Left kidney (tissue), 8 donors: Measurements from ENCODE around the gene SETD5. TPM values are rescaled to one million over a fixed set of nuclear protein-coding genes. Genes with fewer than 3 reads are reported as not detected.

Experiments
- DNase-seq: peaks from one replicate; pipeline ENCODE4 v3.0.0-alpha.2; 2013
- long read RNA-seq, 8 donors: transcript quantifications; one replicate each; lab custom pipeline, GENCODE V29; 2026
- polyA plus RNA-seq: library from polyadenylated mRNA; unstranded; fragments of 120-200 nt; gene quantifications from one replicate; pipeline ENCODE4 v1.2.1, GENCODE V29; 2013; ENCODE audit not compliant: insufficient read length

The SETD5 gene, protein sequence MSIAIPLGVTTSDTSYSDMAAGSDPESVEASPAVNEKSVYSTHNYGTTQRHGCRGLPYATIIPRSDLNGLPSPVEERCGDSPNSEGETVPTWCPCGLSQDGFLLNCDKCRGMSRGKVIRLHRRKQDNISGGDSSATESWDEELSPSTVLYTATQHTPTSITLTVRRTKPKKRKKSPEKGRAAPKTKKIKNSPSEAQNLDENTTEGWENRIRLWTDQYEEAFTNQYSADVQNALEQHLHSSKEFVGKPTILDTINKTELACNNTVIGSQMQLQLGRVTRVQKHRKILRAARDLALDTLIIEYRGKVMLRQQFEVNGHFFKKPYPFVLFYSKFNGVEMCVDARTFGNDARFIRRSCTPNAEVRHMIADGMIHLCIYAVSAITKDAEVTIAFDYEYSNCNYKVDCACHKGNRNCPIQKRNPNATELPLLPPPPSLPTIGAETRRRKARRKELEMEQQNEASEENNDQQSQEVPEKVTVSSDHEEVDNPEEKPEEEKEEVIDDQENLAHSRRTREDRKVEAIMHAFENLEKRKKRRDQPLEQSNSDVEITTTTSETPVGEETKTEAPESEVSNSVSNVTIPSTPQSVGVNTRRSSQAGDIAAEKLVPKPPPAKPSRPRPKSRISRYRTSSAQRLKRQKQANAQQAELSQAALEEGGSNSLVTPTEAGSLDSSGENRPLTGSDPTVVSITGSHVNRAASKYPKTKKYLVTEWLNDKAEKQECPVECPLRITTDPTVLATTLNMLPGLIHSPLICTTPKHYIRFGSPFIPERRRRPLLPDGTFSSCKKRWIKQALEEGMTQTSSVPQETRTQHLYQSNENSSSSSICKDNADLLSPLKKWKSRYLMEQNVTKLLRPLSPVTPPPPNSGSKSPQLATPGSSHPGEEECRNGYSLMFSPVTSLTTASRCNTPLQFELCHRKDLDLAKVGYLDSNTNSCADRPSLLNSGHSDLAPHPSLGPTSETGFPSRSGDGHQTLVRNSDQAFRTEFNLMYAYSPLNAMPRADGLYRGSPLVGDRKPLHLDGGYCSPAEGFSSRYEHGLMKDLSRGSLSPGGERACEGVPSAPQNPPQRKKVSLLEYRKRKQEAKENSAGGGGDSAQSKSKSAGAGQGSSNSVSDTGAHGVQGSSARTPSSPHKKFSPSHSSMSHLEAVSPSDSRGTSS (N-terminal part only)
- 179 TPM for polyA plus RNA-seq
- long read RNA-seq, donor 1, full-length matches to known transcripts, result 13 of 45 reads
- long read RNA-seq, donor 1, partial matches to known transcripts, result 32 of 45 reads
- long read RNA-seq, donor 1, other reads (novel, unspliced or antisense), result 0 of 45 reads
- long read RNA-seq, donor 2, transcript SETD5-218 (2 exons, 284 nt), result major isoform, 5 of 47 reads
- long read RNA-seq, donor 2, partial matches to known transcripts, result 32 of 47 reads
- long read RNA-seq, donor 2, other reads (novel, unspliced or antisense), result 0 of 47 reads
- long read RNA-seq, donor 3, partial matches to known transcripts, result 8 of 13 reads
- long read RNA-seq, donor 3, other reads (novel, unspliced or antisense), result 0 of 13 reads
- long read RNA-seq, donor 4, partial matches to known transcripts, result 0 of 1 reads
- long read RNA-seq, donor 4, other reads (novel, unspliced or antisense), result 0 of 1 reads
- long read RNA-seq, donor 5, full-length matches to known transcripts, result 7 of 13 reads
- long read RNA-seq, donor 5, partial matches to known transcripts, result 6 of 13 reads
- long read RNA-seq, donor 5, other reads (novel, unspliced or antisense), result 0 of 13 reads
- long read RNA-seq, donor 6, full-length matches to known transcripts, result 4 of 30 reads
- long read RNA-seq, donor 6, partial matches to known transcripts, result 26 of 30 reads
- long read RNA-seq, donor 6, other reads (novel, unspliced or antisense), result 0 of 30 reads
- long read RNA-seq, donor 7, transcript SETD5-218 (2 exons, 284 nt), result major isoform, 6 of 56 reads
- long read RNA-seq, donor 7, transcript SETD5-227 (3 exons, 634 nt), result minor isoform, 5 of 56 reads
- long read RNA-seq, donor 7, partial matches to known transcripts, result 38 of 56 reads
- long read RNA-seq, donor 7, other reads (novel, unspliced or antisense), result 0 of 56 reads
- long read RNA-seq, donor 8, partial matches to known transcripts, result 0 of 6 reads
- long read RNA-seq, donor 8, other reads (novel, unspliced or antisense), result 0 of 6 reads

DNA sequence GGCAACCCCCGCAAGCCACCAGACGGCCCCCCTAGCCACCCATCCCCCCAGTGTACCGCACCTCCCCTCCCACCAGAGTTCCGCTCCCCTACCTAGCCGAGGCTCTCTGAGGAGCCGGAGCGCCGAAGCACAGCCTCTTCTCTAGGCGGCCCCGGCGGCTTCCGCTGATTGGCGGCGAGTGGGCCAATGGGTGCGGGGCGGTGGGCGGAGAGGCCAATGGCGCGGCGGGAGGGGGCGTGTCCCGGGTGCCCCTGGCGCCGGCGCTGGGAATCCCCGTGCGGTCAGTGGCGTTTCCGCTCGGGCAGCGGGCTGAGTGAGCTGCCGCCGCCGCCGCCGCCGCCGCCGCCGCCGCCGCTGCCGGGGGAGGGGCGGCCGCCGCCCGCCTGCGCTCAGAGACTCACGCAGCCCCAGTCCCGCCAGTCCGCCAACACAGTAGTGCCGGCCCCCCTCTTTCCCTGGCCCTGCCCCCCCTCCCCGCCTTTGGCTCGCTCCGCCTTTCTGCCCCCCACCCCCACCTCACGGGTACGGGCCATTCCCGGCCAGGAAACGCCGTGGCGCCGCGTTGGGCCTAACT is at the start of gene SETD5:
Gene SETD5 (plus strand): TSS at position 284 of the 574 bp plus-strand sequence. CDS start 31,324 bp downstream, outside the sequence.
- DNase-seq, result peak; percentile 96

DNA sequence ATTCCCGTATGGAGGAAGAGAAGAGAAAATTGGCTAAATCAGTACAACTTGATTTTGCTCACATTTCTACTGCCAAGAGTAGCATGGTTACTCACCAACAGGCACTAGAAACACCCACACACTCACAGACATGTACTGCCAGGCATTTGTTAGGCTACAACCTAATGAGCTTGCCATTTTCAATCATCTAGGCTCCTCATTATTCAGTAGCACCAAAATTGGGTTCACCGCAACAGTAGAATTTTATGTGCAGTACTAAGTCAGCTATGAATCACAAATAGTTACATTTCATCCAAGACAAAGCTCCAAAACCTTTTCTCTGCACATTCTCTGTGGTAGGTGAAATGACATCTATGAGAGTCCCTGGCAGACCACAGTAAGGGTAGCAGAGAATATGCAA is 49.5 kb upstream of the SETD5 start:
- no peak for DNase-seq

DNA sequence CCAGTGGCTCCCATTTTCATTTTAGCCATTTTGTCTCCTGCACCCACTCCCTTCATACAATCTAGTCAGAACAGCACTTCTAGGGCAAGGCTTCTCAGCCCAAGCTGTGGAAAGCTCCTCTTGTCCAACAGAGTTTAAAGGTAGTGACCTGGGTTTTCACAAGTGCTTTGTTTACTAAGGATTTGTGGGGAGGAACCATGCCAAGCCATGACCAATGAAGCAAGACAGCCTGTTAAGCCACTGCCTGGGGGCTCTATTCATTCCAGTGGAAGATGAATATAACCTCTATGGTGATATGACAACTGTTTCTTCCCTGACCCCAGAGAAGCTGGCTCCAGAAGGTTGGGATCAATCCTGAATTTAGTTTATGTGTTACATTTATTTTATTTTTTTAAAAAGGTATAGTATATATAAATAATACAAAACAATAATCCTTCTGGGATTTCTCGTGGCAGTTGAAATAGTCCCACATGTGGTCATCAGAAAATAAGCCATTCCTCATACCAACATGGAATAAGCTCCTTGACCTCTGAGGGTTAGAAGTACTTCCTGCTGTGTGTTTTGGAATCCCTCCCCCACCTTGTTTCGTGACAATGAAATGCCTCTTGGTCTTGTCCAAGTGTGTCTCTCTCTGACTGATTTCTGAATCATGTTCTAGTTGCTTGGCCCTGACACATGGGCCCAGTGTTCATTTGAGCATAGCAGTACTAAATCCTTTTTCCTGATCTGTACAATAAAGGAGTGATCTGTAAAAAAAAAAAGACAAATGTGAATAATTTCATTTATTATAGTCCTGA is 47.9 kb upstream of the SETD5 start:
- no peak for DNase-seq

DNA sequence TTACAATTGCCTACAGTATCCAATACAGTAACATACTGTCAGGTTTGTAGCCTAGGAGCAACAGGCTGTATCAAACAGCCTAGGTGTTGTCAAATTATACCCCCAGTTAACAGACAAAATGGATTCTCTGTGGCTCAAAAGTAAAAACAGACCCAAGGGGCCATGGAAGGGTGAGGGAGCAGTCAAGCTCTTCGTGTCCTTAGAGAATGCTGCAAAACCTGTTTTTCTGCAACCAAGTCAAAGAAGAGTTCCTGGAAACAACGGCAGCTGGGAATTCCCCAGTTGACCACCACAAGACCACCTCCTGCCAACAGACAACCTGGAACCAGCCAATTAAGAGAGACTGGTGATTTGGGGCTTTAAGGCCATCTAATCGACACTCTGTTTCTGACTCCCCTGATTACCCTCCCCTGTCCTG is 45.7 kb upstream of the SETD5 start:
- no peak for DNase-seq

DNA sequence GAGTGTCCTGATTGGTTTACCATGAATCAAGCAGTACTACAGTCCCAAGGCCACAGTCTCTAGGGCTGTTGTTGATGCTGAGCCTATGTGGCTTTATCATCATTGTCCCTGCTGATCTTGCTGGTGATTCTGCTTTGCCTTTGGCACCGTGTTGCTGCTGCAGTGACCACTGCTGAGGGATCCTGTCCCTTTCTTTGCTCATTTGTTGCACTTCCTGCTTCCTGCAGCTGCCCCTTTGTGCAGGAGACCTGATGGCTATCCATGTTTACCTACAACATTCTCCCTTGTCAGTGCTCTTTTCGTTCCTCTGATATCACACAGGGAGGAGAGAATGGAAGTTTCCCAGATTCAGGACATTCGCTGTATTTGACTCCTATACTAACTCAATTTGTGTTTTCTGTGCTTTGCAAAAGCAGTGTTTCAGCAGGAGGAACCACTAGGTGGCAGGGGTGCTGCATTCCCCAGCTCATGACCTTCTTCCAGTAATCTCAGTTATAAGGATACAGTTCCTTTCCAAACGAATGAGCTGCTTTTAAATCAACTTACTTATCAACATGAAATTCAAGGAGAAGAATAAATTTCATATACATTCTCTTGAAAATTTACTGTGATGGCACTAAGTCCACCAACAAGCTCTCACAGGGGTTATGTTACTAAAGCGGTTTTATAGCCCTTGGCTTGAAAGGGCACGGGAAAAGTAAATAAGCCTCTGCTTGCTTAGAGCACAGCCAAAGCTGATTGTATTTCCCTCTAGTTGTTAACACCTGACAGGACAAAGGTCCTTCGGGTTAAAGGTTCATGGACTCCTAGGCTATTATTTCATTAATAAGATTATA is 44.3 kb upstream of the SETD5 start:
- DNase-seq, result peak; percentile 77

DNA sequence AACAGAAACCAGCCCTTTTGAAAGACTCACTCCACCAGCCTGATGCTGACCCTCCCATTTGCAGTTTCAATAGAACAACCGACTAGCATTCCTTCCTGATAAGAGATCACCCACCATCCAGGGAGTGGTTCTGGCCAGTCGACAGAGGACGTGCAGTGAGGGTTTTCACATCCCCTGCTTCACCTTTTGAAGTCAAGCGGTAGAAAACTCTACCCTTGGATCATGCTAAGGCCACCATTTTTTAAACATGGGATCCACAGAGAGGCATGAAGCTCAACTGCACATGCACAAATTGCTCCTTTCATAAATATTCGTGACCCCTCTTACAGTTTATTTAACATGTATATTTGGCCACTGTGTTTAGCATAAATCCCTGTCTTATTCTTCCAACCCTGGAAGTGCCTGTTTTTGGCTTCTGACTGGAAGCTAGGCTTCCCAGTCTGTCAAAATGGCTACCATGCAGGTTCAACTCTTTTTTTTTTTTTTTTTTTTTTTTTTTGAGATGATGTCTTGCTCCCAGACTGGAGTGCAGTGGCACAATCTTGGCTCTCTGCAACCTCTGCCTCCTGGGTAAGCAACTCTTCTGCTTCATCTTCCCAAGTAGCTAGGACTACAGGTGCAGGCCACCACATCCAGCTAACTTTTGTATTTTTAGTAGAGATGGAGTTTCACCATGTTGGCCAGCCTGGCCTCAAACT is 35.6 kb upstream of the SETD5 start:
- no peak for DNase-seq

DNA sequence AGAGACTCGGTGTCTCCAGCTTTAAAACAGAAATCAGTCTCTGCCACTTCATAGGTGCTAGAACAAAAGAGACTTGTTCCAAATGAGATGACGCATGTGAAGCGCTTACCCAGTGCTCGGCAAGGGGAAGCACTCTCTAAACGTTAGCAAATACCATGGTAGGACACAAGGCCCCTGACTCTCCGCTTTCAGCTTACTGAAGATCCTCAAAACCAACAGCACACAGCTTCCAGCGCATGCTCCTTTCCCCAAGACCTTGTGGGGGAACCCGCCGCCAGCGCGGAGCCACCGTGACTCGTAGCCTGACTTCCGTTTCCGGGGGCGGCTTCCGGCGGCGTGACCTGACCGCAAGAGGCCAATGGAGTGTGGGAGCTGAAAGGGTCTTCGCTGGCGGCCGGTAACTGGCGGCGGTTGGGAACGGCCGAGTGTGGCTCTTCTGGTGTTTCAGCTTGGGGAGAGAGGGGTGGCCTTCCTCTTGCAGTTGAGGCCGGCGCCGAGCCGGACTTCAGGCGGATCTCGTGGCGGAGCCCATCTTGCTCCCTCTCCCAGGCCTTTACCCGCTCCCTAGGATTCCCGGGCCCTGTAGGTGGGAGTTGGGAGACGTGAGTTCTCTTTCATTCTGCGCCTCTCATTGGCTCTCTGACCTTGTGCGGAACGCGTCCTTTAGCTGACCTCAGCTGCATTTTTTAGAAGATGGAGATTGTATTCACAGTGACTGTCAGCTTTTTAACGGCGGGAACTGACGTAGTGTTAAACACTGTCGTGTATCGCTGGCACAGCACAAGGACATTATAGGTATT is 34.5 kb upstream of the SETD5 start, which contains the start of gene THUMPD3:
Gene THUMPD3 (plus strand): TSS at position 324 of the 800 bp plus-strand sequence. CDS start 2,015 bp downstream, outside the sequence.
- peak; percentile 91 for DNase-seq

DNA sequence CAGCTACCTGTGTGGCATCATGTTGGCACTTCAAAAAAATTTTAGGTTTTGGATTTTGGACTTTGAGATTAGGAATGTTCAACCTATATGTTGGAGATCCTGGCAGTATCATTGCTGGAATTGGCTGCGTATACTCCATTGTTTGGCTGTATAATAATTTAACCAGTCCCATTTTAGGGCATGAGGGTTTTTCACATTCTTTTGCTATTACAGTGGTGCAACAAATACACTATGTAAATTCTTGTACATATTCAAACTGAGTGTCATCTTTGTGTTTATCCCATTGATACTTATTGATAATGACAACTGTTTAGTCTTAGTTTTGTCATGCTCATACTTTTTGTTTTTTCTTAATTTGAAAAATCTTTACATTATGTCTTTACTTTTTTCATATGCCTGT is 27.9 kb upstream of the SETD5 start:
- no peak for DNase-seq

DNA sequence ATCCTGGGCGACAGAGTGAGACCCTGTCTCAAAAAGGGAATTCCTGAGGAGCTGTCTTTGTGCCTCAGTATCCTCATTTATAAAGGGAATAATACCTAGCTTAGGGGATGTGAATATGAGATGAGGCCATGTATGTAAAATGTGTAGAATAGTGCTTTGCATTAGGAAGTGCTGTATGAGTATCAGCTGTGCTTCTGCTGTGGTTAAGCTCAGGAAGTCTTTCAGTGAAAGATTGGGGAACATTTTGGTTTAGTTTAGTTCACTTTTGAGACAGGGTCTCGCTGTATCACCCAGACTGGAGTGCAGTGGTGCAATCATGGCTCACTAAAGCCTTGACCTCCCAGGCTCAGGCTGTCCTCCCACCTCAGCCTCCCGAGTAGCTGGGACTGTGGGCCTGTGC is 23.9 kb upstream of the SETD5 start:
- no peak for DNase-seq

DNA sequence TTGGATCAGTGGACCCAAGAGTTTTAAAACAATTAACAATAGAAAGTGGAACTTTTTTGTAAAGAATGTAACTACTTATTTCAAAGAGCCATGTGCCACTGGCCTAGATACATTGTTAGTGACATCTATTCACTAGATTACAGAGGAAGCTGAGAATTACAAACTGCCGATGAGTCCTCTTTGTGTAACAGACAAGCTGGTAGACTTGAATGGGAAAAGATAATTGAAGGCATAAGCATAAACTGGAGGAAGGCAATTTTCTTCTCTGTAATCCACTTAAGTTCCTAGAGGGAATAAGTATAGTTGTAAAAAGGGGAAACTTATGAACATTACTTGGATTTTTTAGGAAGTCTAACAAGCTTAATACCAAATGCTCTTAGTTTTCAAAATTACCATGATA is 19.4 kb upstream of the SETD5 start:
- no peak for DNase-seq

DNA sequence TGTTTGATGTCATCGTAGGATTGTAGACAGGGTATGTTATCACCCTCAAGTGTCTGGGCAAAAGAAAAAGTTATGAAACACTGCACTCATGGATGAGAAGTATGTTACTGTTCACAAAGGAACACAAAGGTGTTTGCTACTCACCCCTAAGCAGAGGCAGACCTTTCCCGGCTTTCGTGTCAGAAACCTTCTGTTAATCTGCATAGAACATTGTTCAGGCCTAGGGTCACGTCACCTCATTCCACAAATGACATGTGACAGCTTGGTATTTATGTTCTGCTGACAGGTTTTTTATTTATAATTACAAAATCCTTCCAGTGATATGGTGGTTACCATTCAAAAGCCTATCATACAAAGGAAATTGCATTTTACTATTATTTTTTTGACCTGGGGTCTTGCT is 18.1 kb upstream of the SETD5 start:
- no peak for DNase-seq

DNA sequence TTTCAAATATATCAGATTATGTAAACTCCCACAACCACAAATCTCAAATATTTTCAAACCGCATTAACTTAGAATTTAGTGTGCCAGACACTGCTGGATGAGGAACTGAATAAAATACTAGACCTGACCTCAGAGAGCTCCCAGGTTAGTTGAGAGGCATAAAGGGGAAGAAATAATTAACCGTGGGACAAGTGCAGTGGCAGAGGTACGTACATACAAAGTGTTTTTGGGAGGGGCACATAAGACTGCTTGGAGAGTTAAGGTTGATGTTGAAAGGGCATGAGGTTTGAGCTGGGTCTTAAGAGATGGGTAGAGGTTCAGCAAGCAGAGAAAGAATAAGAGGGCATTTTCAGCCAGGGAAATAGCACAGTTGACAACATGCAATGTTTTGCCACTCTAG is 17.4 kb upstream of the SETD5 start:
- DNase-seq, result no peak

DNA sequence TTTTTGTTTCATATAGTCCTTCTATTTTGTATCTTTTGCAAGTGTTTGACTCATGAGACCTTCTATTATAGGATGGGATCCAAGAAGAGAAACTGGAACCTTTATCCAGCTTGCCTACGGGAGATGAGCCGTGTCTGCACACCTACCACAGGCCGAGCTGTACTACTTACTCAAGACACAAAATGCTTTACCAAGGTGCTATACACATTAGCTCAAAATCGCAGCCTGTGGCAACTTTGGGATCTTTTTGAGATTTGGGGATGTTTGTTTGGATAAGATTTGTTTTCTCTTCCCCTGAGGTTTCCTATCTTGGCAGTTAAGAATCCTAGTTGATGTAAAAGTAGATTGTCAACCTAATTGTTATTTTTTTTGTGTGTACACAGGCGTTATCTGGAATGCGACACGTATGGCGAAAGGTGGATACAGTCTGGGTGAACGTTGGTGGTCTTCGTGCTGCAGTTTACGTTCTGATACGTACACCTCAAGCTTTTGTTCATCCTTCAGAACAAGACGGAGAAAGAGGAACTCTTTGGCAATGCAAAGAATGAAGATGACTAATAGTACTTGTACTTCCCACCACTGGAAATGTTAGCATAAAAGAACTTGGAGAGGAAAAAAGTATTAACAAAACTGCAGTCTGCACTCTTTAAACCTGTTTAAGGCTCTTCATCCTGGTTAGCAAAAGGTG is 13.1 kb upstream of the SETD5 start:
- no peak for DNase-seq

DNA sequence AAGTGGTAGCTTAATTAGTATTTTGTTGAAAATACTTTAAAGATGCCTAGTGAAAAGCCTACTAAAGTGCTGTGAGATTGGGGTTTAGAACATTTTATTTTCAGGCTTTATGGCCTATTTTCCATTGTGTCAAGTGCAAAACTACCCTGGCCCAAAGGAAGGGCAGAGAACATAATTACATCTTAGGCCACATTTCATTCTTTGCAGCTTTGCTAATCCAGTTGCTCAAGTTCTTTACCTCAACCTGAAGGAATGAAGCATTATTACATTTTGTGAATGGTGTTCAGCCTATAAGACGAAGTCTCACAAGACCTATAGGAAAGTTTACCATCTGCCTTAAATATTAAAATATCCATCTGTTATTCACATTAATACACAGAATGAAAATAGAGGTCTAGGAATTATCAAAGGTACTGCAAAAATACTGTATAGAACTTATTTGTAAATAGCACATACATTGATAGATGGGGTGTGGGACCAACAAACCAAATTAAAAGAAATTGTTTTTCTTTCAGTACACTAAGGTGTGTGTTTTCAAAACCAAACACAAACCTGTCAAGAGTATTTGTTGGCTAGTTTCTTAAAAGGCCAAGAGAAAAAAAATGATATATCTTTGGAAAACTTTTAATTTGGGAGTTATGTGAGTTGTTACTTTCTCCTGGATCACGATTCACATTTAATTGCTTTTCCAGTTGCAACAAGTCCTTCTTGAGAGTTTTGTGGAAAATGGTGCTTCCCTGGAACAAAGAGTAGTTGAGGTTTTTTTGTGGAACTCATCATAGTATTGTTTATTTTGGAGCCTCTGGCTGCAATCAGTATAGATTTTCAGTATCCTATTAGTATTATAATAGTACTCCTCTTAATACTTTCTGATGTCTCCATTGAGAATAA is 12.0 kb upstream of the SETD5 start:
- DNase-seq, result no peak

DNA sequence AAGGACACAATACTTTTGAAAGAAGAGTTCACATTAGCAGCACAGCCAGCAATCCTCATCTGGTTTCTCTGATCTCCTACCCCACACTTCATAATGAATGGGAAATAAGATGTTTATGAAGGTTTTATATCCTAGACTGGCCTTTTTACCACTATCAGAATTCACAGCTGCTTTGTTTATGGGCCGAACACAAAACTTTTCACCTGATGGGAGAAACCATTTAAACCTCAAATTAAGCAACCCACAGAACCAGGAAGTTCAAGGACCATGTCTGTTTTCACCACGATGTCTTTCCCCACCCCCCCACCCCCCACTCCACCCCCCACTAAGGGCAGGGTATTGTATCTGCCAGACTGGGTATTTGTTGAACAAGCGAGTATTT is 11.3 kb upstream of the SETD5 start:
- no peak for DNase-seq
